Nephron progenitor cell (in vitro differentiated cells): ENCODE data around the gene TRAF3.
A peak's percentile ranks its signal among the peaks of the same experiment; 100 is the strongest.

Experiments
- DNase-seq: peaks from one replicate; pipeline ENCODE4 v3.0.0; 2021
- H3K27ac Mint-ChIP-seq: 2 replicates; pipeline ENCODE4 v1.8.0; 2021; ENCODE audit warnings: mild to moderate bottlenecking, moderate library complexity, mixed read lengths
- H3K27me3 Mint-ChIP-seq: 2 replicates; pipeline ENCODE4 v1.8.0; 2021; ENCODE audit warnings: mild to moderate bottlenecking, low read depth, mixed read lengths; ENCODE audit not compliant: poor library complexity
- H3K36me3 Mint-ChIP-seq: 2 replicates; pipeline ENCODE4 v1.8.0; 2021; ENCODE audit warnings: low read depth, mixed read lengths
- H3K4me1 Mint-ChIP-seq: 2 replicates; pipeline ENCODE4 v1.8.0; 2021; ENCODE audit warnings: mixed read lengths
- H3K4me3 Mint-ChIP-seq: 2 replicates; pipeline ENCODE4 v1.8.0; 2021; ENCODE audit warnings: mild to moderate bottlenecking, moderate library complexity, mixed read lengths
- H3K9me3 Mint-ChIP-seq: 2 replicates; pipeline ENCODE4 v1.8.0; 2021; ENCODE audit warnings: mild to moderate bottlenecking, moderate library complexity, mixed read lengths
- TF ChIP-seq, protein P1 (sequence below): fragments of 200-600 bp; sonication (generic); IDR thresholded peaks from 2 replicates; pipeline ENCODE4 v1.5.0; 2021; ENCODE audit warnings: antibody characterized with exemption

Gene TRAF3

DNA sequence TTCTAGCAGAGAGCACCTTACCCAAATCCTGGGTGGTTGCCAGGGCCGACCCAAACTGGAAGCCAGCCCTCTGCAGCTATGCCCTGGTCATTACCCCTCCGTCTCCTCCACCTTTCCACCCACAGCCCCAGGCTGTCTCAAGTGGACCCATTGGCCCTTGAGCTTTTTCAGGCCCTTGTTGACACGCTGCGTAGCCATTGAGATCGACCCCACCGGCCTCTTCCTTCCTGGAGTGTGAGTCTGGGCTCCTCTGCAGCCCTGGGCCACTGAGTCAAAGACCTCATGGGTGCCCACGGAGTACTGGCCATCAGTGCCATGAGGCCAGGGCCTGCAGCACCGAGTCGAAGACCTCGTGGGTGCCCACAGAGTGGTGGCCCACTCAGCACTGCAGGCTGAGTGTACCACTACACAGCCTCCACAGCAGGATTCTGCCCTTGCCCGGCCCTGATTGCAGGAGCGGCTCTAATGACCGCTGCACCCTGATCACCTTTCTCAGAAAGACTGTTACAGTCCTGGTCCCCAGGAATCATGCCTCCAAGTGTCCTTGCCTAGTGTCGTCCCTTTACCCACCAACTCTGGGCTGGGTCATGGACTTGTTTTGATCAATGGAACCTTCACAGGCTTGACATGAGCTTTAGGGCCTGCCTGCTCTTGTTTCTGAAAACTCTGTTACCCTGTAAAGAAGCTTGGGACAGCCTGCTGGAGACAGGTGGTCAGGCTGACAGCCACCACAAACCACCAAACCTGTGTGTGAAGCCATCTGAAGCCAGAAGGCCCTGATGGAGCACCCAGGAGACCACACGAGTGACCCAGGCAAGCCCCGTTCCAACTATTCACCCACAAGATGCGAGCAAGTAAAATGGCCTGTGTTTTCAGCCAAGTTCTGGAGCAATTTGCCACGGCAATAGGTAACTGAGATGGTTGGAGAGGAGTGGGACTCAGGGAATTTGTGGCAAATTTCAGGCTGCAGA is 39.6 kb upstream of the TRAF3 start:
- Mint-ChIP-seq H3K4me3 (no peak overlapping the region), H3K27ac (peak overlapping the region; percentile 51), H3K36me3 (peaks cover 46% of the 10 kb centered on the region), H3K9me3 (peaks cover 33% of the 10 kb centered on the region), H3K27me3 (peaks cover 7% of the 10 kb centered on the region), H3K4me1 (peaks cover 9% of the 10 kb centered on the region)
- TF ChIP-seq, protein P1, sequence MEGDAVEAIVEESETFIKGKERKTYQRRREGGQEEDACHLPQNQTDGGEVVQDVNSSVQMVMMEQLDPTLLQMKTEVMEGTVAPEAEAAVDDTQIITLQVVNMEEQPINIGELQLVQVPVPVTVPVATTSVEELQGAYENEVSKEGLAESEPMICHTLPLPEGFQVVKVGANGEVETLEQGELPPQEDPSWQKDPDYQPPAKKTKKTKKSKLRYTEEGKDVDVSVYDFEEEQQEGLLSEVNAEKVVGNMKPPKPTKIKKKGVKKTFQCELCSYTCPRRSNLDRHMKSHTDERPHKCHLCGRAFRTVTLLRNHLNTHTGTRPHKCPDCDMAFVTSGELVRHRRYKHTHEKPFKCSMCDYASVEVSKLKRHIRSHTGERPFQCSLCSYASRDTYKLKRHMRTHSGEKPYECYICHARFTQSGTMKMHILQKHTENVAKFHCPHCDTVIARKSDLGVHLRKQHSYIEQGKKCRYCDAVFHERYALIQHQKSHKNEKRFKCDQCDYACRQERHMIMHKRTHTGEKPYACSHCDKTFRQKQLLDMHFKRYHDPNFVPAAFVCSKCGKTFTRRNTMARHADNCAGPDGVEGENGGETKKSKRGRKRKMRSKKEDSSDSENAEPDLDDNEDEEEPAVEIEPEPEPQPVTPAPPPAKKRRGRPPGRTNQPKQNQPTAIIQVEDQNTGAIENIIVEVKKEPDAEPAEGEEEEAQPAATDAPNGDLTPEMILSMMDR = no peak
- DNase-seq = no peak

DNA sequence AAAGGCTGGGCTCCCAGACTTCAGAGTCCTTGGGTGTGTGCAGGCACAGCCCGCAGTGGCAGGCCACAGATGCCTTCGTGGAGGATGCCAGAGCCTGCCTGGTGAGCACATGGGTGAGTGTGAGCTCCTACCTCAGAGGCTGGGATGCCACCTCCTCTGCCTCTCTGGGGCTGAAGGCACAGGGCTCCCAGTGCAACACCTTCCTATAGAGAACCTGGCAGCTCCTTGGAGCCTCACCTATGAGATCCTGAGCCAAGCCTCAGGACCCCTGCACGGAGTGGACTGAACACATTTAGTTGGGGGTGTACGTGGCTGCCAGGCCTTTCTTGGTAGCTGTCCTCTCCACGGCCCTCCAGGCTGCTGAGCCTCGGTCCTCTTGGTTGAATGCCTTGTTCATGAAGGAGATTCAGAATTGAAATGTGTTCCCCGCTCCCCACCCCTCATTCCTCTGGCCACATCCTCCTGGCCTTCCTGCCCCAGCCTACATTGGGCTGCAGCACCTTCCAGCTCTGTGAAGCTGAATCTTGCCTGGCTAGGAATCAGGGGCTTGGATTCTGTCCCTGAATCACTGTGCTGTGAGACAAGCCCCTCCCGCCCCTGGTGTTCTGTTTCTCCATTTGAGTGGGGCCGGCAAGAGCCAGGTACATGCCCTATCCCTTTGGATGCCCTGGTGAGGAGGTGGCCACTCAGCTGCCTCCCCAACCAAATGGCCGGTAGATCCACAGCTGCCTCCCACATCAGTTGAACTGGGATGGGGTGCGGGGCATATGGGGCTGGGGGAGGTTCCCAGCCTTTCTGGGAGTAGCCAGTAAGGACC is 38.7 kb upstream of the TRAF3 start:
- Mint-ChIP-seq H3K36me3 (peaks cover 55% of the 10 kb centered on the region), H3K9me3 (peaks cover 42% of the 10 kb centered on the region), H3K4me3 (no peak overlapping the region), H3K27me3 (peaks cover 9% of the 10 kb centered on the region), H3K4me1 (peaks cover 9% of the 10 kb centered on the region), H3K27ac (peak overlapping the region; percentile 75)
- DNase-seq = no peak
- TF ChIP-seq, protein P1 = no peak

DNA sequence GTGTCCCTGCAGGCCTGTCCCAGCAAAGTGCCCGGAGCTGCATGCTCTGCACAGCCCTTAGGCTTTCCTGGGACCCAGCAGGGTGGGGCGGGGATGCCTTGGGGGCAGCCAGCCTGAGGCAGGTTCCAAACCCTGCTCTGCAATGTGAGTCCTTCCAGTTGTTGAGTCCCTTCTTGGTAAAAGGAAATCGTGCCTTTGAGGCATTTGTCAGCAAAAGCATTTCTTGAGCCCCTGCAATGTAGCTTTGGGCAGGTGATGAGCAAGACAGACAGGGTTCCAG is 38.1 kb upstream of the TRAF3 start:
- Mint-ChIP-seq H3K4me1 (peaks cover 9% of the 10 kb centered on the region), H3K36me3 (peaks cover 57% of the 10 kb centered on the region), H3K9me3 (peaks cover 44% of the 10 kb centered on the region), H3K27ac (peak overlapping the region; percentile 75), H3K4me3 (no peak overlapping the region), H3K27me3 (peaks cover 9% of the 10 kb centered on the region)
- TF ChIP-seq, protein P1 = no peak
- DNase-seq = no peak

DNA sequence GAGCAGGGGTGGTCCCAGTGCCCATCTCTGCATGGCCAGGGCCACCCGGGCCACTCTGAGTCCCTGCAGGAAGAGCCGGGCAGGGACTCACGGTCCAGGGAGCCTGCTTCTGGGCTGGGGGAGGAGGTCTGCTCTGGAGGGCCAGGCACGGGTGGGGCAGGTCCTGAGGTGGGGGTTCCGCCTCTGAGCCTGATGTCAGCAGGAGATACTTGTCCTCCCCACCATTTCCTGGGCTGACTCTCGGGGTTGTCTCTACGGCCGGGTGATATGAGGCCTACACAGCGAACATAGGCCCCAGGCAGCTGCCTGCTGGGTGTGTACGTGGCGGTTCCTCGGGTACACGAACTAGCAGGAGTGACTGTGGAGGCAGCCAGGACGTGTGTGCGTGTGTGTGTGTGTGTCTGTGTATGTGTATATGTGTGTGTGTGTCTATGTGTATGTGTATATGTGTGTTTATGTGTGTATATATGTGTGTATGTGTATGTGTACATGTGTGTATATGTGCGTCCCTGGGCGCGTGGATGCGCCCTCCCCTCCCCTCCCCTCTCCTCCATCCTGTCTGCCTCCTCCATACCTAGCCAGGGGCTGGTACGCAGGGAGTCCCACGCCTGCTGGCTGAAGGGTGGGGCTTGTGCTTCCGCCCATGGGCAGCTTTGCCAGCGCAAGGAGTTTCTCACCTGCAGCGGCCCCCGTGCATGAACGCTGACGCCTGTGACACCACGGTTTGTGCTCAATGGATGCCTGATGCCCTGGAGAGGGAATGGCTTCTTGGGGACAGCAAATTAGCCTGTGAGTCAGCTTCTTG is 30.4 kb upstream of the TRAF3 start:
- H3K27ac Mint-ChIP-seq = peak overlapping the region; percentile 75
- H3K27me3 Mint-ChIP-seq = peaks cover 2% of the 10 kb centered on the region
- peaks cover 23% of the 10 kb centered on the region for H3K4me1 Mint-ChIP-seq
- DNase-seq = no peak
- peaks cover 18% of the 10 kb centered on the region for H3K9me3 Mint-ChIP-seq
- no peak overlapping the region for H3K4me3 Mint-ChIP-seq
- peaks cover 16% of the 10 kb centered on the region for H3K36me3 Mint-ChIP-seq
- TF ChIP-seq, protein P1 = no peak

DNA sequence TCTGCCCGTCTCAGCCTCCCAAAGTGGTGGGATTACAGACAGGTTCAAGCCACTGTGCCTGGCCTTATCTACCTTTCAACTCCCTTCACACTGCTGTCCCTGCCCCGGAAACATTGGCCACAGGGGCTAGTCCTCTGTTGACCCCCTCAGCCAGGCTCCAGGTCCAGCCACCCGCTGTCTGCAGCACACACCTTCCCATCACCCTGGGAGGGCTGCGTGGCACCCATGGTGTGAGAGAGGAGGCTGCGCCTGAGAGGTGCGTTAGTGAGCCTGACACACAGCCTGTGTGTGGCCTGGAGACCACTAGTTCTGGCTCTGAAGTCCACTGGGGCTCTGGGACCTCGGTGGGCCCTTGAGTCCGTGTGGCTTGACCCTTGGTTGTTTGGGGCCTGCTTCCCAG is 28.4 kb upstream of the TRAF3 start:
- TF ChIP-seq, protein P1 = no peak
- no peaks in the 10 kb centered on the region for H3K36me3 Mint-ChIP-seq
- H3K4me3 Mint-ChIP-seq = no peak overlapping the region
- DNase-seq = no peak
- H3K9me3 Mint-ChIP-seq = no peaks in the 10 kb centered on the region
- H3K27ac Mint-ChIP-seq = no peak overlapping the region
- peaks cover 24% of the 10 kb centered on the region for H3K4me1 Mint-ChIP-seq
- no peaks in the 10 kb centered on the region for H3K27me3 Mint-ChIP-seq
